Left renal cortex interstitium (tissue), 4 donors: Measurements from ENCODE around the gene TREM2. TPM values are rescaled to one million over a fixed set of nuclear protein-coding genes. Genes with fewer than 3 reads are reported as not detected.

ENCODE experiments used
- DNase-seq, 4 donors: peaks; one replicate each; pipeline ENCODE4 v3.0.0-alpha.2; 2013; ENCODE audit warnings: low read depth in 4 of 4, low spot score in 2 of 4, missing footprints in 1 of 4
- polyA plus RNA-seq, 4 donors: library from polyadenylated mRNA; unstranded; fragments of 120-200 nt; gene quantifications; one replicate each; pipeline ENCODE4 v1.2.1, GENCODE V29; 2013; ENCODE audit not compliant: insufficient read length in 4 of 4

The TREM2 gene
- polyA plus RNA-seq, 4 donors: 0.28 to 0.55 (median 0.41) TPM

- no peak for DNase-seq
Observed at GRCh38 chr6:41184761-41185160, 21.8 kb upstream of the TREM2 start.

- peak in 1 of 4 donors; percentile 17 for DNase-seq
Observed at GRCh38 chr6:41182069-41183034, 19.4 kb upstream of the TREM2 start.

GRCh38 chr6:41181566-41181965 is 18.6 kb upstream of the TREM2 start:
- DNase-seq: no peak

GRCh38 chr6:41179163-41179562 is 16.2 kb upstream of the TREM2 start:
- DNase-seq: no peak

- DNase-seq: no peak
Observed at GRCh38 chr6:41177695-41178094, 14.8 kb upstream of the TREM2 start.

GRCh38 chr6:41177287-41177686 is 14.4 kb upstream of the TREM2 start:
- no peak for DNase-seq

GRCh38 chr6:41176189-41176588 is 13.3 kb upstream of the TREM2 start:
- no peak for DNase-seq

- no peak for DNase-seq
Observed at GRCh38 chr6:41175084-41175483, 12.2 kb upstream of the TREM2 start.

- no peak for DNase-seq
Observed at GRCh38 chr6:41174610-41175009, 11.7 kb upstream of the TREM2 start.

GRCh38 chr6:41171908-41172307 is 9.0 kb upstream of the TREM2 start:
- no peak for DNase-seq

- DNase-seq: no peak
Observed at GRCh38 chr6:41170547-41171160, 7.7 kb upstream of the TREM2 start.

- peak in 1 of 4 donors; percentile 32 for DNase-seq
Observed at GRCh38 chr6:41167173-41167963, 4.5 kb upstream of the TREM2 start.

- DNase-seq: peak in 3 of 4 donors; percentile 20 to 40 (median 29)
Observed at GRCh38 chr6:41164551-41165120, 1.7 kb upstream of the TREM2 start.

- DNase-seq: no peak
Observed at GRCh38 chr6:41163419-41163717, 452 bp upstream of the TREM2 start.

- DNase-seq: no peak
Observed at GRCh38 chr6:41161851-41162552, 914 bp downstream of the TREM2 start.

GRCh38 chr6:41161380-41161779 is 1.5 kb downstream of the TREM2 start:
- no peak for DNase-seq

- no peak for DNase-seq
Observed at GRCh38 chr6:41160933-41161332, 2.0 kb downstream of the TREM2 start.

- DNase-seq: peak in 3 of 4 donors; percentile 34 to 60 (median 44)
Observed at GRCh38 chr6:41159415-41160082, 3.4 kb downstream of the TREM2 start.

- DNase-seq: no peak
Observed at GRCh38 chr6:41157323-41157722, 5.6 kb downstream of the TREM2 start.

- DNase-seq: no peak
Observed at GRCh38 chr6:41156771-41157170, 6.1 kb downstream of the TREM2 start.
